ENCODE data around the gene CRIP2.

The CRIP2 gene

GRCh38 chr14:105493921-105494605, 19.4 kb downstream of the CRIP2 start:
- H3K9me3 ChIP-seq (ENCODE audit: control insufficient read depth in 1 of 2, low read length in 2 of 2) = no peaks in the 10 kb centered on the region
- peaks cover 0 to 20% of the 10 kb centered on the region in 2 donors for H3K4me1 ChIP-seq (ENCODE audit: control insufficient read depth in 1 of 2, insufficient read depth in 2 of 2, low read length in 2 of 2)
- no peak overlapping the region for H3K27ac ChIP-seq (ENCODE audit: low read length)
- H3K4me3 ChIP-seq (ENCODE audit: low read depth in 1 of 2, low read length in 2 of 2) = no peak overlapping the region
- no peaks in the 10 kb centered on the region for H3K36me3 ChIP-seq (ENCODE audit: control insufficient read depth in 1 of 2, insufficient read depth in 2 of 2, low read length in 2 of 2)
- no peaks in the 10 kb centered on the region for H3K27me3 ChIP-seq (ENCODE audit: low read depth, low read length)

DNA sequence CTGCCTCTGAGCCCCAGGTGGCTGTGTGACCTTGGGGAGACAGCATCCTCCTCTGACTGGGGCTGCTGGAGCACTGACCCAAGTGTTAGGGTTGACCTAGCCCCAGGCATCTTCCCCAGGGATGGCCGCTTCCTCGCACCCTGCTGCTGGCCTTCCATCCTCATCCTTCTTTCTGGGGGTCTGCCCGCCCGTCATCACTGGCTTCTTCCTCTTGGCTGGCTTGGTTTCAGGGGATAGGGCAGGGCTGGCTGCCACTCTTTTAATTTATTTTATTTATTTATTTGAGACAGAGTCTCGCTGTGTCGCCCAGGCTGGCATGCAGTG, 19.9 kb downstream of the CRIP2 start:
- Histone ChIP-seq H3K27me3 (ENCODE audit: low read depth, low read length) (no peaks in the 10 kb centered on the region), H3K36me3 (ENCODE audit: control insufficient read depth in 1 of 2, insufficient read depth in 2 of 2, low read length in 2 of 2) (no peaks in the 10 kb centered on the region), H3K4me1 (ENCODE audit: control insufficient read depth in 1 of 2, insufficient read depth in 2 of 2, low read length in 2 of 2) (peaks cover 0 to 15% of the 10 kb centered on the region in 2 donors), H3K4me3 (ENCODE audit: low read depth in 1 of 2, low read length in 2 of 2) (no peak overlapping the region), H3K9me3 (ENCODE audit: control insufficient read depth in 1 of 2, low read length in 2 of 2) (no peaks in the 10 kb centered on the region), H3K27ac (ENCODE audit: low read length) (no peak overlapping the region)

- Histone ChIP-seq H3K9me3 (ENCODE audit: control insufficient read depth in 1 of 2, low read length in 2 of 2) (no peaks in the 10 kb centered on the region), H3K36me3 (ENCODE audit: control insufficient read depth in 1 of 2, insufficient read depth in 2 of 2, low read length in 2 of 2) (no peaks in the 10 kb centered on the region), H3K4me1 (ENCODE audit: control insufficient read depth in 1 of 2, insufficient read depth in 2 of 2, low read length in 2 of 2) (peaks cover 0 to 12% of the 10 kb centered on the region in 2 donors), H3K27me3 (ENCODE audit: low read depth, low read length) (no peaks in the 10 kb centered on the region), H3K27ac (ENCODE audit: low read length) (no peak overlapping the region), H3K4me3 (ENCODE audit: low read depth in 1 of 2, low read length in 2 of 2) (no peak overlapping the region)
These were observed 20.7 kb downstream of the CRIP2 start for GRCh38 chr14:105495101-105495989.

DNA sequence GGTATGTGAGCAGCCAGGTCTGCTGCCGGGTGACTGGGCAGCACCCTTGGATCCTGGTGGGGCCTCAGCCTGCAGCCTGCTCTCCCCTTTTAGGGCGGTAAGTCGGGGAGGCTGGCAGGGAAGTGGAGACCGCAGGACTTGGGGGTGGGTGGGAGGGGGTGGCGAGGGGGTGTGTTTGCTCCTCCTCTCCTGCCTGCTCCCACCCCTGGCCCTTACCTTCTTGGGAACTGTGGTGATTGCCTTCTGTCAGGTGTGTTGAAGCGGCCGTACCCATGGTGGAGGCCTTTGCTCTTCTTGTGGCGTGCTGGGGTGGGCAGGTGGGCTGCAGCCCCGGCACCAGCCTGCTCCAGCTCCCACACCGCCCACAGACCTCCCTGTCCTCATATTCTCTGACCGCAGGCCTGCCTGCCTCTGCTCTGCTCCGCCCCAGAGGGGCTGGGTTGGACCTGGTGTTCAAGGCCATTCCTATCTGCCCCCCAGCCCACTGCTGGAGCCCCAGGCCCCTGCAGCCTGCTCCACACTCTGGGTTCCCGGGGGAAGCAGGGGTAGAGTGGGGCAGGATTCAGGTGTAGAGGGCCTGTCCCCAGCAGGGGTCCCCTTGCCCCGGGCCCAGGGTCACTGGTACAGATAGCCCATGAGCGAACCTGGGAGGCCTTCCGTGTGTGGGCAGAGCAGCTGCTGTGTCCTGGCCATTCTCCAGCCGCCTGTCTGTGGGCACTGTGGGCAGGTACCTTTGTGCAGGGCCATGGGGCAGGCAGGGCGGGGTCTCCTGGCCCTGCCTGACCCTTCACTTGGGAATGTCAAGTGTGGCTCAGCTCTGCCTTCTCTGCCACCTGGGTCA, 21.6 kb downstream of the CRIP2 start:
- Histone ChIP-seq H3K36me3 (ENCODE audit: control insufficient read depth in 1 of 2, insufficient read depth in 2 of 2, low read length in 2 of 2) (no peaks in the 10 kb centered on the region), H3K9me3 (ENCODE audit: control insufficient read depth in 1 of 2, low read length in 2 of 2) (no peaks in the 10 kb centered on the region), H3K4me1 (ENCODE audit: control insufficient read depth in 1 of 2, insufficient read depth in 2 of 2, low read length in 2 of 2) (peaks cover 0 to 12% of the 10 kb centered on the region in 2 donors), H3K27ac (ENCODE audit: low read length) (no peak overlapping the region), H3K27me3 (ENCODE audit: low read depth, low read length) (no peaks in the 10 kb centered on the region), H3K4me3 (ENCODE audit: low read depth in 1 of 2, low read length in 2 of 2) (no peak overlapping the region)

- Histone ChIP-seq H3K27me3 (ENCODE audit: low read depth, low read length) (no peaks in the 10 kb centered on the region), H3K36me3 (ENCODE audit: control insufficient read depth in 1 of 2, insufficient read depth in 2 of 2, low read length in 2 of 2) (no peaks in the 10 kb centered on the region)
These were observed 22.4 kb downstream of the CRIP2 start for GRCh38 chr14:105496831-105497591.

GRCh38 chr14:105497671-105498429, 23.2 kb downstream of the CRIP2 start:
- Histone ChIP-seq H3K36me3 (ENCODE audit: control insufficient read depth in 1 of 2, insufficient read depth in 2 of 2, low read length in 2 of 2) (no peaks in the 10 kb centered on the region), H3K4me3 (ENCODE audit: low read depth in 1 of 2, low read length in 2 of 2) (no peak overlapping the region), H3K27ac (ENCODE audit: low read length) (no peak overlapping the region), H3K9me3 (ENCODE audit: control insufficient read depth in 1 of 2, low read length in 2 of 2) (no peaks in the 10 kb centered on the region), H3K27me3 (ENCODE audit: low read depth, low read length) (no peaks in the 10 kb centered on the region), H3K4me1 (ENCODE audit: control insufficient read depth in 1 of 2, insufficient read depth in 2 of 2, low read length in 2 of 2) (no peaks in the 10 kb centered on the region)

More at GRCh38 chr14:105496831-105497591, 22.4 kb downstream of the CRIP2 start:
- Histone ChIP-seq H3K4me3 (ENCODE audit: low read depth in 1 of 2, low read length in 2 of 2) (no peak overlapping the region), H3K4me1 (ENCODE audit: control insufficient read depth in 1 of 2, insufficient read depth in 2 of 2, low read length in 2 of 2) (peaks cover 0 to 5% of the 10 kb centered on the region in 2 donors), H3K9me3 (ENCODE audit: control insufficient read depth in 1 of 2, low read length in 2 of 2) (no peaks in the 10 kb centered on the region), H3K27ac (ENCODE audit: low read length) (no peak overlapping the region)

DNA sequence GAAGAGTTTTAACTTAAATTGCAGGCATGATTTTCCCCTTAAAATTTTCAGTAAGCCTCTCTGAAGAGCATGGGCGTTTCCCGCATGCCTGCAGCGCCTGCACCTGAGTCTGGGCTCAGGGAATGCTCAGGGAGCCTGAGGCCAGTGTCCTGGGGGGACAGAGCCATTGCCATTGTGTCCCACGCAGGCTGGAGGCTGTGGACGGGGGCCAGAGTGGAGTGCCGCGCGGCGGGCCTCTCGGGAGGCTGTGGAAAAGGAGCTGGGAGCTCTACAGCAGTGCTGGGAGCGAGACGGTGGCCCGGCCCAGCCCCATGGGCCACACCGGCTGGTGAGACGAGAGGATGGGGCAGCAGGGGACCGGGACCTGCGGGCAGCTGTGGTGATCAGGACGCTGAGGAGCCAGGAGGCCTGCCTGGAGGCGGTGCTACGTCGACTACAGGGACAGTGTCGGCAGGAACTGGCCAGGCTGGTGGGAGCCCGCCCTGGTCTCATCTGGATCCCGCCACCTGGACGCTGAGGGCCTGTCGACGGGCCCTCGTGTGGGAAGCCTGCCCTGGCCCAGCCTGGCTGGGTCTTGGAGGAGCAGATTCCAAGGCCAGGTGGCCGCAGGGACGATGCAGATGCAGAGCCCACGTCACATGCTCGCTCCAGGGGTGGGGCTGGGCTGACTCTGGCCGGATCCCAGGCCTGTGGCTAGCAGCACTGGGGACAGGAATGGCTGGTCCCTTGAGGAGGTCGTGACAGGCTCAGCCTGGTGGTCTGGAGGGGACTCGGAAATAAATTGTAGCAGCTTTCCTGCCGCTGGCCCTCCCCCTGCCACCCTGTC, 24.0 kb downstream of the CRIP2 start:
- no peaks in the 10 kb centered on the region for H3K4me1 ChIP-seq (ENCODE audit: control insufficient read depth in 1 of 2, insufficient read depth in 2 of 2, low read length in 2 of 2)
- H3K27ac ChIP-seq (ENCODE audit: low read length) = no peak overlapping the region
- H3K9me3 ChIP-seq (ENCODE audit: control insufficient read depth in 1 of 2, low read length in 2 of 2) = no peaks in the 10 kb centered on the region
- no peak overlapping the region for H3K4me3 ChIP-seq (ENCODE audit: low read depth in 1 of 2, low read length in 2 of 2)
- no peaks in the 10 kb centered on the region for H3K27me3 ChIP-seq (ENCODE audit: low read depth, low read length)
- H3K36me3 ChIP-seq (ENCODE audit: control insufficient read depth in 1 of 2, insufficient read depth in 2 of 2, low read length in 2 of 2) = no peaks in the 10 kb centered on the region

DNA sequence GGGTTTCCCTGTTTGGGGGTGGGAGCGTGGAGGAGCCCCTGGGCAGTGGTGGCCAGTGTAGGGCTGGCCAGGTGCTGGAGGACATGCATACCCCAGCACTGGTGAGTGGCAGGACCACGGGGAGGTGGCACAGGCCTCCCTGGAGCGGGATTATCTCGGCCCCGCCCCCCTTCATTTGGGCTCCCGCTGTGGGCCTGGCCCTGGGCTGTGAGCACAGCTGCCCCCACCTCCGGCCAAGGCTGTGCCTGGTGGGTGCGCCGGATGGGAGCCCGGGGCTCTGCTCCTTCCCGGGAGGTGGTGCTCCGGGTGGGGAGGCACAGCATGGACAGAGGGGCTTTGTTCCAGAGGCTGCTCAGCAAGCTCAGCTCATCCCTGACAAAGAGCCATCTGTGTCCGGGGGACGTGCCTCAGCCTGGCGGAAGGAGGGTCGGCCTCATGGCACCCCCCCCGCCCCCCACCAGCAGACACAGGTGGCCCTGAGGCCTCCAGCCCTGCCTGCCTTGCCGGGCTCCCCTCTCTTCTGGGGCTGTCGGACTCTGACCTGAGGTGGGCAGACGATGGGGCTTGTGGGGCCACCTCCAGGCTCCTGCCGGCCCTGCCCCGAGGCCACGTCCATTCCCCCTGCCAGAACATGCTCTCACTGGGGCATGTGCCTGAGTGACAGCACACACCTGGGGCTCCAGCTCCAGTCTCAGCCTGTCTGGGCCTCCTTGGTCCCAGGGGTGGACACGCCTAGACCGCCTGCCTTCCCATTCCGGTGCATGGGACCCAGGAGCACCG, 24.8 kb downstream of the CRIP2 start:
- Histone ChIP-seq H3K9me3 (ENCODE audit: control insufficient read depth in 1 of 2, low read length in 2 of 2) (no peaks in the 10 kb centered on the region), H3K4me3 (ENCODE audit: low read depth in 1 of 2, low read length in 2 of 2) (no peak overlapping the region), H3K4me1 (ENCODE audit: control insufficient read depth in 1 of 2, insufficient read depth in 2 of 2, low read length in 2 of 2) (no peaks in the 10 kb centered on the region), H3K27ac (ENCODE audit: low read length) (no peak overlapping the region), H3K36me3 (ENCODE audit: control insufficient read depth in 1 of 2, insufficient read depth in 2 of 2, low read length in 2 of 2) (no peaks in the 10 kb centered on the region), H3K27me3 (ENCODE audit: low read depth, low read length) (no peaks in the 10 kb centered on the region)

GRCh38 chr14:105500036-105500725, 25.6 kb downstream of the CRIP2 start:
- H3K4me1 ChIP-seq (ENCODE audit: control insufficient read depth in 1 of 2, insufficient read depth in 2 of 2, low read length in 2 of 2) = no peaks in the 10 kb centered on the region
- no peaks in the 10 kb centered on the region for H3K36me3 ChIP-seq (ENCODE audit: control insufficient read depth in 1 of 2, insufficient read depth in 2 of 2, low read length in 2 of 2)
- H3K27me3 ChIP-seq (ENCODE audit: low read depth, low read length) = no peaks in the 10 kb centered on the region
- no peak overlapping the region for H3K4me3 ChIP-seq (ENCODE audit: low read depth in 1 of 2, low read length in 2 of 2)
- no peak overlapping the region for H3K27ac ChIP-seq (ENCODE audit: low read length)
- H3K9me3 ChIP-seq (ENCODE audit: control insufficient read depth in 1 of 2, low read length in 2 of 2) = no peaks in the 10 kb centered on the region
